Stimulated activated CD4-positive, alpha-beta T cell treated with anti-CD3 and anti-CD28 coated beads, TNF-alpha, amount 100 ng/mL, for 4 hours (primary cell): ENCODE measurements around the gene RAMP2.
"Not testable (repeated sequence)": the region's sequence is repeated elsewhere in the genome, so short reads cannot be mapped to it uniquely, and the experiment has no call there.

Experiments used
- DNase-seq, 3 experiments: peaks; one replicate each; pipeline ENCODE4 v3.0.0-alpha.2; 2020; ENCODE audit warnings: low read depth in 3 of 3

Gene RAMP2

GRCh38 chr17:42760652-42761581 lies at the start of gene RAMP2:
RAMP2 (plus strand) TSS chr17:42761227; CDS start chr17:42761262, 35 bp downstream.
- DNase-seq = no peak

- DNase-seq = peak in 1 of 3 experiments; percentile 19
These were observed 39.9 kb upstream of the RAMP2 start for GRCh38 chr17:42720996-42721583.

GRCh38 chr17:42723636-42724035 lies 37.4 kb upstream of the RAMP2 start:
- DNase-seq = no peak

GRCh38 chr17:42725143-42725542 lies 35.9 kb upstream of the RAMP2 start:
- DNase-seq = no peak

- DNase-seq = no peak
These were observed 20.3 kb upstream of the RAMP2 start for GRCh38 chr17:42740699-42741098.

- not testable (repeated sequence) for DNase-seq
These were observed 18.1 kb upstream of the RAMP2 start for GRCh38 chr17:42742916-42743315.

- no peak for DNase-seq
These were observed 17.3 kb upstream of the RAMP2 start for GRCh38 chr17:42743595-42744282.

- DNase-seq = peak; percentile 39 to 67 (median 44)
These were observed 16.7 kb upstream of the RAMP2 start for GRCh38 chr17:42744283-42744805.

- DNase-seq = peak; percentile 84 to 87 (median 86)
These were observed 16.0 kb upstream of the RAMP2 start, which contains the start of gene EZH1 for GRCh38 chr17:42744806-42745617. EZH1 (minus strand) TSS chr17:42745040; CDS start chr17:42728941, 16,099 bp downstream.

- DNase-seq = no peak
These were observed 12.7 kb upstream of the RAMP2 start for GRCh38 chr17:42748202-42748907.

GRCh38 chr17:42748908-42749798 lies 11.9 kb upstream of the RAMP2 start:
- DNase-seq = no peak

- DNase-seq = no peak
These were observed 10.2 kb upstream of the RAMP2 start for GRCh38 chr17:42750739-42751344.

- DNase-seq = no peak
These were observed 9.4 kb upstream of the RAMP2 start for GRCh38 chr17:42751628-42752027.

GRCh38 chr17:42754782-42755181 lies 6.2 kb upstream of the RAMP2 start:
- no peak for DNase-seq

- DNase-seq = no peak
These were observed 910 bp upstream of the RAMP2 start for GRCh38 chr17:42759982-42760651.

GRCh38 chr17:42761638-42762037 lies 611 bp downstream of the RAMP2 start:
- no peak for DNase-seq

- DNase-seq = no peak
These were observed 5.1 kb downstream of the RAMP2 start for GRCh38 chr17:42766124-42766523.

- no peak for DNase-seq
These were observed 6.5 kb downstream of the RAMP2 start for GRCh38 chr17:42767512-42767911.
